ENCODE results near the gene FAM13A. TPM values are rescaled to one million over a fixed set of nuclear protein-coding genes. Genes with fewer than 3 reads are reported as not detected.

FAM13A gene
- total RNA-seq, 1 donor from 2014 or later: 51.2 TPM

GRCh38 chr4:88979276-88979675, 77.7 kb downstream of the FAM13A start:
- Mint-ChIP-seq H3K27ac (ENCODE audit: unreplicated experiment) (no peak overlapping the region), H3K4me3 (ENCODE audit: unreplicated experiment) (no peak overlapping the region), H3K27me3 (ENCODE audit: unreplicated experiment) (no peaks in the 10 kb centered on the region), H3K36me3 (ENCODE audit: unreplicated experiment) (no peaks in the 10 kb centered on the region), H3K9me3 (ENCODE audit: unreplicated experiment) (no peaks in the 10 kb centered on the region), H3K4me1 (ENCODE audit: low read depth, unreplicated experiment) (peaks cover 5% of the 10 kb centered on the region)
- DNase-seq: no peak
- TF ChIP-seq CTCF (IDR thresholded peaks at IDR 0.05; ENCODE audit: partially characterized antibody, unreplicated experiment): no peak

- no peak overlapping the region for H3K27ac Mint-ChIP-seq (ENCODE audit: unreplicated experiment)
- H3K27me3 Mint-ChIP-seq (ENCODE audit: unreplicated experiment): no peaks in the 10 kb centered on the region
- H3K36me3 Mint-ChIP-seq (ENCODE audit: unreplicated experiment): no peaks in the 10 kb centered on the region
Observed at GRCh38 chr4:88976775-88977035, 80.3 kb downstream of the FAM13A start.

GRCh38 chr4:88975958-88976774, 80.8 kb downstream of the FAM13A start:
- H3K36me3 Mint-ChIP-seq (ENCODE audit: unreplicated experiment): no peaks in the 10 kb centered on the region
- no peaks in the 10 kb centered on the region for H3K4me1 Mint-ChIP-seq (ENCODE audit: low read depth, unreplicated experiment)
- no peak for DNase-seq
- H3K4me3 Mint-ChIP-seq (ENCODE audit: unreplicated experiment): no peak overlapping the region
- no peak for TF ChIP-seq CTCF (IDR thresholded peaks at IDR 0.05; ENCODE audit: partially characterized antibody, unreplicated experiment)
- H3K27me3 Mint-ChIP-seq (ENCODE audit: unreplicated experiment): no peaks in the 10 kb centered on the region
- no peak overlapping the region for H3K27ac Mint-ChIP-seq (ENCODE audit: unreplicated experiment)
- H3K9me3 Mint-ChIP-seq (ENCODE audit: unreplicated experiment): no peaks in the 10 kb centered on the region

More at GRCh38 chr4:88976775-88977035, 80.3 kb downstream of the FAM13A start:
- Mint-ChIP-seq H3K9me3 (ENCODE audit: unreplicated experiment) (no peaks in the 10 kb centered on the region), H3K4me3 (ENCODE audit: unreplicated experiment) (no peak overlapping the region), H3K4me1 (ENCODE audit: low read depth, unreplicated experiment) (peaks cover 2% of the 10 kb centered on the region)
- no peak for DNase-seq
- TF ChIP-seq CTCF (IDR thresholded peaks at IDR 0.05; ENCODE audit: partially characterized antibody, unreplicated experiment): no peak

- Mint-ChIP-seq H3K4me3 (ENCODE audit: unreplicated experiment) (no peak overlapping the region), H3K4me1 (ENCODE audit: low read depth, unreplicated experiment) (no peaks in the 10 kb centered on the region), H3K9me3 (ENCODE audit: unreplicated experiment) (no peaks in the 10 kb centered on the region), H3K36me3 (ENCODE audit: unreplicated experiment) (no peaks in the 10 kb centered on the region), H3K27ac (ENCODE audit: unreplicated experiment) (no peak overlapping the region), H3K27me3 (ENCODE audit: unreplicated experiment) (no peaks in the 10 kb centered on the region)
- no peak for TF ChIP-seq CTCF (IDR thresholded peaks at IDR 0.05; ENCODE audit: partially characterized antibody, unreplicated experiment)
- no peak for DNase-seq
Observed at GRCh38 chr4:88971536-88971935, 85.4 kb downstream of the FAM13A start.

GRCh38 chr4:88969746-88970145, 87.2 kb downstream of the FAM13A start:
- Mint-ChIP-seq H3K4me3 (ENCODE audit: unreplicated experiment) (no peak overlapping the region), H3K9me3 (ENCODE audit: unreplicated experiment) (no peaks in the 10 kb centered on the region), H3K27ac (ENCODE audit: unreplicated experiment) (no peak overlapping the region), H3K36me3 (ENCODE audit: unreplicated experiment) (no peaks in the 10 kb centered on the region), H3K4me1 (ENCODE audit: low read depth, unreplicated experiment) (no peaks in the 10 kb centered on the region), H3K27me3 (ENCODE audit: unreplicated experiment) (no peaks in the 10 kb centered on the region)
- TF ChIP-seq CTCF (IDR thresholded peaks at IDR 0.05; ENCODE audit: partially characterized antibody, unreplicated experiment): no peak
- no peak for DNase-seq
